ENCODE measurements around the gene TPCN2.

Gene TPCN2

GRCh38 chr11:69002570-69003231, 46.0 kb upstream of the TPCN2 start:
- ATAC-seq, result no peak

More at GRCh38 chr11:69002570-69003231, 46.0 kb upstream of the TPCN2 start:
- TF ChIP-seq CSDC2 (CRISPR knock-in tag; IDR thresholded peaks at IDR 0.05) (no peak), ZFP30 (CRISPR knock-in tag; IDR thresholded peaks at IDR 0.05) (no peak), TOX (CRISPR knock-in tag; IDR thresholded peaks at IDR 0.05; ENCODE audit: borderline replicate concordance) (no peak), ZFP3 (CRISPR knock-in tag; IDR thresholded peaks at IDR 0.05) (no peak), ZNF70 (CRISPR knock-in tag; IDR thresholded peaks at IDR 0.05) (no peak), TSHZ2 (CRISPR knock-in tag; IDR thresholded peaks at IDR 0.05) (no peak), PATZ1 (CRISPR knock-in tag; IDR thresholded peaks at IDR 0.05; ENCODE audit: borderline replicate concordance) (no peak), ISL1 (CRISPR knock-in tag; IDR thresholded peaks at IDR 0.05) (no peak), BACH2 (CRISPR knock-in tag; IDR thresholded peaks at IDR 0.05; ENCODE audit: borderline replicate concordance) (no peak), CSRNP3 (CRISPR knock-in tag; IDR thresholded peaks at IDR 0.05) (no peak), PPARA (CRISPR knock-in tag; IDR thresholded peaks at IDR 0.05; ENCODE audit: borderline replicate concordance) (no peak), ZNF8 (CRISPR knock-in tag; IDR thresholded peaks at IDR 0.05) (no peak), ARNTL (CRISPR knock-in tag; IDR thresholded peaks at IDR 0.05; ENCODE audit: borderline replicate concordance, low read depth) (no peak), TCF4 (CRISPR knock-in tag; IDR thresholded peaks at IDR 0.05; ENCODE audit: borderline replicate concordance) (no peak), ZNF565 (CRISPR knock-in tag; conservative IDR thresholded peaks at IDR 0.05; ENCODE audit: low read depth) (no peak), ESRRG (CRISPR knock-in tag; IDR thresholded peaks at IDR 0.05) (no peak), CREB5 (CRISPR knock-in tag; IDR thresholded peaks at IDR 0.05; ENCODE audit: low read depth) (no peak), RARB (CRISPR knock-in tag; IDR thresholded peaks at IDR 0.05) (no peak), OSR1 (CRISPR knock-in tag; IDR thresholded peaks at IDR 0.05) (no peak), POU6F1 (CRISPR knock-in tag; IDR thresholded peaks at IDR 0.05; ENCODE audit: borderline replicate concordance, low read depth) (no peak)
